SU-DHL-6 (cell line): ENCODE data around the gene EFHD1.

Experiments used
- H2AFZ ChIP-seq: fragments of 200-600 bp; sonication (generic); 2 replicates; pipeline ENCODE4 v1.6.1; 2014; ENCODE audit warnings: low read depth, mild to moderate bottlenecking, moderate library complexity, mixed read lengths, antibody characterized with exemption, low read length; ENCODE audit not compliant: severe bottlenecking
- H3F3A ChIP-seq: fragments of 200-600 bp; shearing (Covaris generic); 2 replicates; pipeline ENCODE4 v1.6.0; 2016; ENCODE audit warnings: antibody characterized with exemption, mild to moderate bottlenecking; ENCODE audit not compliant: insufficient read depth
- H3K27ac ChIP-seq: fragments of 200-600 bp; sonication (generic); 2 replicates; pipeline ENCODE4 v1.5.1; 2016; ENCODE audit warnings: low read depth, mild to moderate bottlenecking, low read length, moderate library complexity, mixed read lengths
- H3K27me3 ChIP-seq: fragments of 200-600 bp; sonication (generic), shearing (Covaris generic); 2 replicates; pipeline ENCODE4 v1.6.0; 2014; ENCODE audit warnings: mild to moderate bottlenecking, low read length
- H3K36me3 ChIP-seq: fragments of 200-600 bp; sonication (generic); 2 replicates; pipeline ENCODE4 v1.6.1; 2014; ENCODE audit warnings: mild to moderate bottlenecking, low read length, mixed read lengths
- H3K4me2 ChIP-seq: fragments of 300-600, 200-600 bp; shearing (Covaris generic), sonication (generic); 2 replicates; pipeline ENCODE4 v1.6.0; 2014; ENCODE audit warnings: low read length, low read depth, mild to moderate bottlenecking; ENCODE audit not compliant: poor library complexity, severe bottlenecking
- H3K4me3 ChIP-seq: fragments of 200-600 bp; sonication (generic); 2 replicates; pipeline ENCODE4 v1.5.1; 2014; ENCODE audit warnings: antibody characterized with exemption, low read length, mild to moderate bottlenecking, mixed read lengths; ENCODE audit not compliant: insufficient read depth, poor library complexity, severe bottlenecking
- H3K79me2 ChIP-seq: fragments of 200-600 bp; sonication (generic); 2 replicates; pipeline ENCODE4 v1.6.1; 2014; ENCODE audit warnings: mild to moderate bottlenecking, low read length, moderate library complexity; ENCODE audit not compliant: insufficient read depth
- H3K9ac ChIP-seq: fragments of 200-600 bp; sonication (generic); 2 replicates; pipeline ENCODE4 v1.7.0; 2014; ENCODE audit warnings: mild to moderate bottlenecking, low read length
- H3K9me2 ChIP-seq: fragments of 200-600 bp; sonication (generic); replicated peaks from 2 replicates; pipeline ENCODE4 v1.6.1; 2014; ENCODE audit warnings: low read length; ENCODE audit not compliant: insufficient read depth
- H3K9me3 ChIP-seq: fragments of 200-600 bp; sonication (generic); 2 replicates; pipeline ENCODE4 v1.6.1; 2014; ENCODE audit warnings: low read length, mixed read lengths; ENCODE audit not compliant: insufficient read depth
- H4K20me1 ChIP-seq: fragments of 200-600 bp; sonication (generic); 2 replicates; pipeline ENCODE4 v1.6.1; 2014; ENCODE audit warnings: low read depth, mild to moderate bottlenecking, antibody characterized with exemption, low read length, moderate library complexity, mixed read lengths
- CTCF ChIP-seq: fragments of 200-600 bp; sonication (generic); IDR thresholded peaks from one replicate; pipeline ENCODE4 v1.5.1; 2017; ENCODE audit warnings: antibody characterized with exemption, mild to moderate bottlenecking, low read length, moderate library complexity; ENCODE audit not compliant: insufficient read depth, poor library complexity, severe bottlenecking
- EZH2phosphoT487 ChIP-seq: fragments of 200-600 bp; sonication (generic), shearing (Covaris generic); conservative IDR thresholded peaks from 2 replicates; pipeline ENCODE4 v1.6.1; 2018; ENCODE audit warnings: mild to moderate bottlenecking, antibody characterized with exemption, low read length, moderate library complexity, mixed read lengths

The EFHD1 gene

GRCh38 chr2:232597362-232598079, 35.9 kb upstream of the EFHD1 start:
- Histone ChIP-seq H3K9me2 (no peaks in the 10 kb centered on the region), H2AFZ (no peak overlapping the region), H3K27ac (no peak overlapping the region), H4K20me1 (no peaks in the 10 kb centered on the region), H3K9ac (no peak overlapping the region), H3K36me3 (no peaks in the 10 kb centered on the region), H3F3A (no peaks in the 10 kb centered on the region), H3K79me2 (no peaks in the 10 kb centered on the region), H3K27me3 (no peaks in the 10 kb centered on the region), H3K9me3 (no peaks in the 10 kb centered on the region), H3K4me2 (no peak overlapping the region), H3K4me3 (no peak overlapping the region)
- TF ChIP-seq CTCF (no peak), EZH2phosphoT487 (no peak)

GRCh38 chr2:232598293-232598692, 35.1 kb upstream of the EFHD1 start:
- Histone ChIP-seq H3K9ac (no peak overlapping the region), H3K27ac (no peak overlapping the region), H3K4me3 (no peak overlapping the region), H3K9me2 (no peaks in the 10 kb centered on the region), H3K79me2 (no peaks in the 10 kb centered on the region), H2AFZ (no peak overlapping the region), H3K9me3 (no peaks in the 10 kb centered on the region), H3F3A (no peaks in the 10 kb centered on the region), H3K36me3 (no peaks in the 10 kb centered on the region), H3K27me3 (no peaks in the 10 kb centered on the region), H3K4me2 (no peak overlapping the region), H4K20me1 (no peaks in the 10 kb centered on the region)
- no peak for TF ChIP-seq EZH2phosphoT487
- TF ChIP-seq CTCF, result no peak

GRCh38 chr2:232600053-232600773, 33.2 kb upstream of the EFHD1 start:
- no peaks in the 10 kb centered on the region for H4K20me1 ChIP-seq
- H3F3A ChIP-seq, result no peaks in the 10 kb centered on the region
- no peaks in the 10 kb centered on the region for H3K9me2 ChIP-seq
- no peak overlapping the region for H3K4me2 ChIP-seq
- no peak overlapping the region for H3K4me3 ChIP-seq
- no peaks in the 10 kb centered on the region for H3K36me3 ChIP-seq
- no peak overlapping the region for H3K27ac ChIP-seq
- no peak for TF ChIP-seq CTCF
- no peak for TF ChIP-seq EZH2phosphoT487
- no peaks in the 10 kb centered on the region for H3K27me3 ChIP-seq
- H3K79me2 ChIP-seq, result no peaks in the 10 kb centered on the region
- H2AFZ ChIP-seq, result no peak overlapping the region
- no peak overlapping the region for H3K9ac ChIP-seq
- no peaks in the 10 kb centered on the region for H3K9me3 ChIP-seq
